A673 (cell line): Measurements from ENCODE around the gene ENKD1. TPM values are rescaled to one million over a fixed set of nuclear protein-coding genes. Genes with fewer than 3 reads are reported as not detected.

ENCODE experiments used
- BruUV-seq: library from RNA; stranded (reverse); fragments of 400-500 nt; replicated peaks from 2 replicates; lab custom pipeline; 2021; lab: Mats Ljungman, UMichigan
- CTCF ChIA-PET: fragments of 300-600 bp; sonication (Branson Sonifier 250); formaldehyde crosslinking; loops from one replicate; lab custom pipeline; 2022; ENCODE audit warnings: antibody characterized with exemption; lab: Charles Lee
- POLR2A ChIA-PET: fragments of 300-600 bp; sonication (Branson Sonifier 250); formaldehyde crosslinking; loops from one replicate; lab custom pipeline; 2022; ENCODE audit warnings: antibody characterized with exemption; ENCODE audit not compliant: low non-redundant PET; lab: Charles Lee
- DNase-seq: peaks from one replicate; pipeline ENCODE4 v3.0.0-alpha.2; 2015; ENCODE audit warnings: low spot score
- H3K27ac ChIP-seq: fragments of 200-600 bp; sonication (generic); 2 replicates; pipeline ENCODE4 v1.5.1; 2016; ENCODE audit warnings: mixed run types, low read depth, mild to moderate bottlenecking, mixed read lengths, antibody characterized with exemption, low read length; ENCODE audit not compliant: poor library complexity, severe bottlenecking
- H3K27me3 ChIP-seq: fragments of 200-600 bp; sonication (generic); replicated peaks from 2 replicates; pipeline ENCODE4 v1.6.1; 2017; ENCODE audit warnings: mixed run types, low read depth, mild to moderate bottlenecking, mixed read lengths, antibody characterized with exemption, low read length; ENCODE audit not compliant: insufficient read depth, poor library complexity
- H3K36me3 ChIP-seq: fragments of 200-600 bp; sonication (generic); 2 replicates; pipeline ENCODE4 v1.6.1; 2016; ENCODE audit warnings: mixed run types, mild to moderate bottlenecking, mixed read lengths, antibody characterized with exemption, low read length; ENCODE audit not compliant: insufficient read depth, poor library complexity, severe bottlenecking
- H3K4me1 ChIP-seq: fragments of 200-600 bp; sonication (generic); 2 replicates; pipeline ENCODE4 v1.6.1; 2017; ENCODE audit warnings: mixed run types, mild to moderate bottlenecking, mixed read lengths, antibody characterized with exemption, low read length; ENCODE audit not compliant: insufficient read depth, poor library complexity, severe bottlenecking
- H3K4me3 ChIP-seq: fragments of 200-600 bp; sonication (generic); 2 replicates; pipeline ENCODE4 v1.5.1; 2016; ENCODE audit warnings: low read depth, mixed run types, mild to moderate bottlenecking, mixed read lengths, low read length; ENCODE audit not compliant: poor library complexity, severe bottlenecking
- H3K9me3 ChIP-seq: fragments of 200-600 bp; sonication (generic); 2 replicates; pipeline ENCODE4 v1.6.1; 2016; ENCODE audit warnings: mixed run types, low read depth, mild to moderate bottlenecking, mixed read lengths, antibody characterized with exemption, low read length; ENCODE audit not compliant: poor library complexity, severe bottlenecking
- EZH2 ChIP-seq: fragments of 200-600 bp; sonication (generic); IDR thresholded peaks from 2 replicates; pipeline ENCODE4 v1.6.1; 2017; ENCODE audit warnings: borderline replicate concordance, low read depth, mild to moderate bottlenecking, mixed read lengths, antibody characterized with exemption, low read length; ENCODE audit not compliant: poor library complexity, severe bottlenecking
- intact Hi-C: fragments of 100-400 bp; cut with micrococcal nuclease; formaldehyde crosslinking; loops from one replicate; pipeline ENCODE4 v1.10.0; 2022; ENCODE audit not compliant: unreplicated experiment
- total RNA-seq: library from RNA; stranded (reverse); gene quantifications from 2 replicates; pipeline ENCODE4 v1.2.3, GENCODE V29; 2021
- TF ChIP-seq, protein P1 (sequence below): fragments of 300-800, 200-600 bp; sonication (generic); conservative IDR thresholded peaks from 2 replicates; pipeline ENCODE4 v1.5.1; 2017; ENCODE audit warnings: low read depth, mild to moderate bottlenecking, antibody characterized with exemption, low read length, moderate library complexity, mixed read lengths

The ENKD1 gene
- total RNA-seq, 1 experiment from 2014 or later, result 8.5 TPM

DNA sequence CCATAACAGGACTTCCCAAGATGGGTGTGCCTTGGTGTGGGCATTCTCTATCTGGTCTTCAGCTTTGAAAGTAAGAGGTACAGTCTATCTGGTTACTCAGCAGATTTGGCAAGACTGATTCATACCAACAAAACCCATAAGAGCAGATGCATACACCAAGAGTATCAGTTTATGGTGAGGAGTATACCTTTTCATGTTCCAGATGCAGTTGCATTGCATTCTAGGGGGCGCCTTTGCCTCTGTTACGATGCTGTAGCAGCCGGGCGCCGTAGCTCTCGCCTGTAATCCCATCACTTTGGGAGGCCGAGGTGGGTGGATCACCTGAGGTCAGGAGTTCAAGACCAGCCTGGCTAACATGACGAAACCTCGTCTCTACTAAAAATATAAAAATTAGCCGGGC, 52.7 kb downstream of the ENKD1 start:
- BruUV-seq, result no TSS peak
- Histone ChIP-seq H3K9me3 (no peaks in the 10 kb centered on the region), H3K4me1 (no peaks in the 10 kb centered on the region), H3K36me3 (peaks cover 44% of the 10 kb centered on the region), H3K27me3 (no peaks in the 10 kb centered on the region), H3K27ac (no peak overlapping the region), H3K4me3 (no peak overlapping the region)
- peak; percentile 17 for DNase-seq
- ChIA-PET POLR2A (no interaction called here), CTCF (no interaction called here)
- TF ChIP-seq EZH2, result no peak
- TF ChIP-seq, protein P1, sequence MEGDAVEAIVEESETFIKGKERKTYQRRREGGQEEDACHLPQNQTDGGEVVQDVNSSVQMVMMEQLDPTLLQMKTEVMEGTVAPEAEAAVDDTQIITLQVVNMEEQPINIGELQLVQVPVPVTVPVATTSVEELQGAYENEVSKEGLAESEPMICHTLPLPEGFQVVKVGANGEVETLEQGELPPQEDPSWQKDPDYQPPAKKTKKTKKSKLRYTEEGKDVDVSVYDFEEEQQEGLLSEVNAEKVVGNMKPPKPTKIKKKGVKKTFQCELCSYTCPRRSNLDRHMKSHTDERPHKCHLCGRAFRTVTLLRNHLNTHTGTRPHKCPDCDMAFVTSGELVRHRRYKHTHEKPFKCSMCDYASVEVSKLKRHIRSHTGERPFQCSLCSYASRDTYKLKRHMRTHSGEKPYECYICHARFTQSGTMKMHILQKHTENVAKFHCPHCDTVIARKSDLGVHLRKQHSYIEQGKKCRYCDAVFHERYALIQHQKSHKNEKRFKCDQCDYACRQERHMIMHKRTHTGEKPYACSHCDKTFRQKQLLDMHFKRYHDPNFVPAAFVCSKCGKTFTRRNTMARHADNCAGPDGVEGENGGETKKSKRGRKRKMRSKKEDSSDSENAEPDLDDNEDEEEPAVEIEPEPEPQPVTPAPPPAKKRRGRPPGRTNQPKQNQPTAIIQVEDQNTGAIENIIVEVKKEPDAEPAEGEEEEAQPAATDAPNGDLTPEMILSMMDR, result peak; percentile 46
- intact Hi-C loops, result no loop called here

Other genes starting within 250 kb of the ENKD1 start
- gene HSD11B2, start 235.6 kb downstream of the ENKD1 start, total RNA-seq, result 1.6 and 2.3 TPM in 2 replicates
- 56.5 and 63.9 TPM in 2 replicates for gene ATP6V0D1, start 185.6 kb downstream of the ENKD1 start, total RNA-seq
- not detected in 2 replicates for gene AGRP, start 183.2 kb downstream of the ENKD1 start, total RNA-seq
- 22.9 and 29.0 TPM in 2 replicates for gene RIPOR1, start 137.9 kb downstream of the ENKD1 start, total RNA-seq
- 68.6 and 74.7 TPM in 2 replicates for gene CTCF, start 104.2 kb downstream of the ENKD1 start, total RNA-seq
- 4.4 and 9.5 TPM in 2 replicates for gene CARMIL2, start 21.6 kb downstream of the ENKD1 start, total RNA-seq
- 45.8 and 48.0 TPM in 2 replicates for gene ACD, start 6.5 kb downstream of the ENKD1 start, total RNA-seq
- gene PARD6A, start 5.8 kb downstream of the ENKD1 start, total RNA-seq, result 8.6 and 8.7 TPM in 2 replicates
- not detected in 2 replicates for gene C16orf86, start 64 bp upstream of the ENKD1 start, total RNA-seq
- gene GFOD2, start 52.6 kb upstream of the ENKD1 start, total RNA-seq, result 22.6 and 25.1 TPM in 2 replicates
- gene RANBP10, start 139.8 kb upstream of the ENKD1 start, total RNA-seq, result 27.1 and 28.0 TPM in 2 replicates
- gene TSNAXIP1, start 140.1 kb upstream of the ENKD1 start, total RNA-seq, result 1.0 and 1.6 TPM in 2 replicates
- 46.6 and 48.9 TPM in 2 replicates for gene THAP11, start 175.6 kb upstream of the ENKD1 start, total RNA-seq
- gene NUTF2, start 180.2 kb upstream of the ENKD1 start, total RNA-seq, result 197 and 217 TPM in 2 replicates
- gene CENPT, start 180.9 kb upstream of the ENKD1 start, total RNA-seq, result 52.9 and 62.3 TPM in 2 replicates
- 99.6 and 99.9 TPM in 2 replicates for gene EDC4, start 206.3 kb upstream of the ENKD1 start, total RNA-seq
- 0.58 and 0.59 TPM in 2 replicates for gene NRN1L, start 218.1 kb upstream of the ENKD1 start, total RNA-seq
- 24.2 and 27.4 TPM in 2 replicates for gene PSKH1, start 226.5 kb upstream of the ENKD1 start, total RNA-seq